ENCODE measurements around the gene NHS.

The NHS gene

DNA sequence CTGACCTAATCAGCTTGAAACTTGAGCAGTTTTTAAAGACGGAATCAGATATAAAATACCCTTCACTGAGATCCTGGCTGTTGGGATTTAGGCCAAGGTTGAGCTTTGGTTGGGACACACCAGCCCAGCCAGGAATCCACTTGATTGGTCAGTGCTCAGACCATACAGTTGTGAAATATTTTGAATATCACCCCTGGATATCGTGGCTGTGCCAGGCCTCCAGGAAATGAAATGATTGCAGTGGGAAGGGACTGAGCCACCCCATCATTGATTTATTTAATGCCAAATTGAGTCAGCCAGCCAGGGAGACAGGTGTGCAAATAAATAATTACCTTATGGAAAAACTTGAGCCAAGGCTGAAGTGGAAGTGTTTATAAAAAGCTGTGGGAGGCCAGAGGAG, 233.9 kb downstream of the NHS start:
- in situ Hi-C loops (cut with HindIII; ENCODE audit: low sequenced_read_pairs) = no loop called here

DNA sequence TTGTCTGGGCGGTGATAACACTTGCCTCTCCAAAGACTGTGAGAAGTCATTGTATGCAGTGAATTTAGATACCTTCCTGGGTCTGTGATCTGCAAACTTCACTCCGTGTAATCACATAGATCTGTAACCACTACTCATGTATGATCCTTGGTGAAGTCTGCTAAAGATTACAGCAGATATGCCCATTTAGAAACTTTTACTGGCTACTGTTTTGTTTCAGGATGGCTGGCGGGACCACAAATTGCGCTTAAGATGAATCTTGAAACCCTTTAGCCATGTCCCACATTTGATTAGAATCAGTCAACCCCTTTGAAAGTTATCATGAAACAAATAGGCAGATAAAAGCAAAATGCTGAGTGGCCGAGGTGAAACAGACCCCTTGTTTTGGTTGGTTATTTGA, 235.8 kb downstream of the NHS start:
- in situ Hi-C loops (cut with HindIII; ENCODE audit: low sequenced_read_pairs) = no loop called here

GRCh38 chrX:17613979-17614588, 239.1 kb downstream of the NHS start:
- in situ Hi-C loops (cut with HindIII; ENCODE audit: low sequenced_read_pairs) = no loop called here

GRCh38 chrX:17616936-17617335, 241.9 kb downstream of the NHS start:
- in situ Hi-C loops (cut with HindIII; ENCODE audit: low sequenced_read_pairs) = no loop called here

DNA sequence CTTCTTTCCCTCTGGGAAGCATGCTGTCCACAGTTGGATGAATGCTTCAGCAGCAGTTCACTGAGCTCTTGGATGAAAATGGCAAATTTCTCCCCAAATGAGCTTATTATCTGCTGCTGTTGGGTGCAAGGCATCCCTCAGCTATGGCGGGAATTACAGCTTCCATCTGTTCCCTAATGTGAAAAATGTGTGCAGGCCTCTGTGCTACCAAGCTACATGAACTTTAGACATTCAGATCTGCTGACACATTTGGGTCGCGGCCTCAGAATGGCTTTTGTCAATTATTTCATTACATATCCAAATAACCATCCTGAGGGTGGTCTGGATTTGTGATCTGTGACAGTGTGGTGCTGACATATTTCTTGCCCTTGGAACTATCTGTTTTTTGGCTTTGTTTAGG, 242.8 kb downstream of the NHS start:
- in situ Hi-C loops (cut with HindIII; ENCODE audit: low sequenced_read_pairs) = no loop called here

GRCh38 chrX:17621566-17622270, 246.7 kb downstream of the NHS start:
- in situ Hi-C loops (cut with HindIII; ENCODE audit: low sequenced_read_pairs) = no loop called here

GRCh38 chrX:17622331-17622730, 247.3 kb downstream of the NHS start:
- in situ Hi-C loops (cut with HindIII; ENCODE audit: low sequenced_read_pairs) = no loop called here

DNA sequence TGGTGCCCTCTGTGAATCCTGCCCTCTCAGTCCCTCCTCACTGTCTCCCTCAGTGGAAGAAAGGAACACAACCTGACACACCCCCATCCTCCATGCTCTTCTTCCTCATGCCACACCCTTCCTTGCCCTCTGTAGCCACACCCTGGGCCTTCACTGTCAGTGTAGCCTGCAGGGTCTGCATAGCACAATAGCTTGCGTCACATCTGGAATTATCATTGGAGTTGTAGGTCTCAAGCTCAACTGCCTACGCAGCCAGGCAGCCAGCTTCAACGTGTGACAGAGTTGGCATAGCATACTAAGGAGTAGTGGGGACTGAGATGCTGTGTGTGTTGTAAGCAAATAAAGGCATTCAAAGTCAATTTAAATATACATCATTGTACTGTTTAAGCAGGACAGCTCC, 248.8 kb downstream of the NHS start:
- in situ Hi-C loops (cut with HindIII; ENCODE audit: low sequenced_read_pairs) = no loop called here

DNA sequence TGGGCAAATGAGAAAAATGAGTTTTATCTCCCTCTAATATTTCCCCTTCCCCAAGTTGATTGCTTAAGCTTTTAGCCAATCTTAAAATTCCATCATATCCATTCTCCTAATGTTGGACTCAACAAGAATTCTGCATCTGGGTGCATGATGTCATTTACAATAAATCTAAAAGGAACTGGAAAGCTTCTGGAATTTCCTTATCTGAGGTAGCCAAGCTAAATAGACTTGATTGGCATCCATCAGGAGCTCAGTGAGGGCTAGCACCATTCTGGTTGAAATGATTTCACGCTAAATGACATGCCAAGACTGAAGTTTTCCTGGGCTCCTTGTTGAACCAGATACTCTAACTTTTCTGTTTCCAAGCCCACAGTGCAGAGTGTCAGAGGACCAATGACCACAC, 252.0 kb downstream of the NHS start:
- in situ Hi-C loops (cut with HindIII; ENCODE audit: low sequenced_read_pairs) = loop anchor here (5.0 kb wide), 1 partner anchor 70 kb away; no protein-coding TSS in a partner anchor

GRCh38 chrX:17628976-17629375, 254.0 kb downstream of the NHS start:
- in situ Hi-C loops (cut with HindIII; ENCODE audit: low sequenced_read_pairs) = loop anchor here (5.0 kb wide), 1 partner anchor 72 kb away; no protein-coding TSS in a partner anchor

GRCh38 chrX:17629519-17629918, 254.5 kb downstream of the NHS start:
- in situ Hi-C loops (cut with HindIII; ENCODE audit: low sequenced_read_pairs) = loop anchor here (5.0 kb wide), 1 partner anchor 72 kb away; no protein-coding TSS in a partner anchor

DNA sequence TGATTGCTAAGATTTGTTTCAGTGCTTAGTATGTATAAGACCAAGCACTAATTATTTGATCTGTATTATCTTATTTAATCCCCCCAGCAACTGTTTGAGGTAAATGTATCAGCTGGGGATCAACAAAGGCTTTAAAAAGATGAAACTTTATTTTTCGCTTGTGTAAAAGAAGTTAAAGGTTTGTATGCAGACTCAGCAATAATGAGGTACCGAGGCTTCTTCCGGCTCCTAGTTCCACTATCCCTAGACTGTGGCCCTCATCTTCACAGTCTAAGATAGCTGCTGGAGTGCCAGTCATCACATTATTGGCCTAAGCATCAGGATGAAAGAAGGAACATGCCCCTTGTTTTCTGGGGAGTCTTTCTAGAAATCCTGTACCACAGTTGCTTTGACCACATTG, 256.6 kb downstream of the NHS start:
- in situ Hi-C loops (cut with HindIII; ENCODE audit: low sequenced_read_pairs) = no loop called here

DNA sequence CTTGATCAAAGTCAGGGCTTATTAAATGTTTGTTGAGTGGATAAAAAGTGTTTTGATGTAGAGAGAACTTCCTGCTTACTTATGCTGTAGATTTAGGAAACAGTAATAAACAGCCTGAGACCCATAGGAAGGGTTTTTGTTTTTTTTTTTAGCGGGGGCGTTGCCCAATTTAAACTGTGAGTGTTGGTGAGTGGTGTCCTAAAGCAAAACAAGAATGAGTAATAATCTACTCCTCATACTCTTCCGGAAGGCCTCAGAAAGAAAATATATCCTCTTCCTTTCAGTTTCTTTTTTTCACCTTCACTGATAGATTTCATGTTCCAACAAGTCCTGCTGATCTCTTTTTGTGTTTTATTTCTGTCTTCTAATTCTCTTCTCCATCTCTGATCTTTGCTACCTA, 257.9 kb downstream of the NHS start:
- in situ Hi-C loops (cut with HindIII; ENCODE audit: low sequenced_read_pairs) = no loop called here

DNA sequence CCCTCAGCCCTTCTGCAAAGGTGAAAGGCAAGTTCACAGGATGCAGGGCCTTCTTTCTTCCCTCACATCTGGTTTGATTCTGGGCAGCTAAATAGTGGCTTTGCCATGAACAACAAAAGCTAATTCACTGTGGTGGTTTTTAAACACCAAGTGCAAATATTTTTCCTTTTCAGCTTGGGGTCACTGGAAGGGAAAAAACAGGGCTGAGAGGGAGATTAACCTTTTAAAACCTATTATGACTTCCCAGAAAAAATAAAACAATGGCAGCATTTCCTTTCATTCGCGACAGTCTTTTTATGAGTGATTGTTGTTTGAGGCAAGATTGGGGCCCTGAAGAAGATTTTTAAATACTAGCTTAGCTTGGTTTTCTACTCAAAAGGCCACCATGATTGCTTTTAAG, 258.5 kb downstream of the NHS start:
- in situ Hi-C loops (cut with HindIII; ENCODE audit: low sequenced_read_pairs) = no loop called here

- in situ Hi-C loops (cut with HindIII; ENCODE audit: low sequenced_read_pairs) = no loop called here
Measured at GRCh38 chrX:17634542-17635207, 259.7 kb downstream of the NHS start.

GRCh38 chrX:17635231-17635630, 260.2 kb downstream of the NHS start:
- in situ Hi-C loops (cut with HindIII; ENCODE audit: low sequenced_read_pairs) = no loop called here

GRCh38 chrX:17637235-17637634, 262.2 kb downstream of the NHS start:
- in situ Hi-C loops (cut with HindIII; ENCODE audit: low sequenced_read_pairs) = no loop called here

GRCh38 chrX:17638731-17639130, 263.7 kb downstream of the NHS start:
- in situ Hi-C loops (cut with HindIII; ENCODE audit: low sequenced_read_pairs) = no loop called here

GRCh38 chrX:17642891-17643290, 267.9 kb downstream of the NHS start:
- in situ Hi-C loops (cut with HindIII; ENCODE audit: low sequenced_read_pairs) = no loop called here

GRCh38 chrX:17643528-17643927, 268.5 kb downstream of the NHS start:
- in situ Hi-C loops (cut with HindIII; ENCODE audit: low sequenced_read_pairs) = no loop called here

DNA sequence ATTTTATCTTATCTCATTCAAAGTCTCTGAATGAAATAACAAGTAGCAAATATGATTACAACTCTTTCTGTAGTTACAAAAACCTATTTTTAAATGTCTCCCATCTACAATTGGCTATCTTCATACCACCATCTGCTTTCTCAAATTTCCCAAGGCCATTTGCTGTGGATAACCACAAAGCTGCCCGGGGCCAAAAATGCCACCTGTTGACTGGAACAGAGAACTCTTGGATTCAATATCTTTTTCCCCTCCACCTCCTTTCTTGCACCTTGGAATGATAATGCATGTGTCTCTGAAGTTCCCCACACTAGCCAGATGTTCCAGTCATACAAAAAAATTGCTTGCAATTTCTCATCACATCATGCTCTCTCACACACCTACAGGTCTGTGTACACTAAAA, 269.0 kb downstream of the NHS start:
- in situ Hi-C loops (cut with HindIII; ENCODE audit: low sequenced_read_pairs) = no loop called here

DNA sequence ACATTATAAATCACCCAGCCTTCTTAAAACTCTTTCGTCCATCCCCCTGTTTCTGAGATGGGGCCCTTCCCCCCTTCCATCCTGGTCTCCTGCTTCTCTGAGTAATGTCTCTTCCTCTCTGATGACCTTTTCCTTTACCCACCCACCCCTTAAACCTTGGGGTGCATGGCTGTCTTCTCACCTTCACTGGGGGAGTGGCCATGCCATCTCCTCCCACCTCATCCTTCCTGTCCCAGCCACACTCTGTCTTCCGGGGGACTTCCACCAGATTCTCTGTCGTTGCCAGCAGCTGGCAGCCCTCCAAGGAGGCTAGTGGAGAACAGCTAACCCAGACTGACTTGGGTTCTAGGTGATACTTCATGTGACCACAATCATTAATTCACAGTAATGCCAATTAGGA, 279.1 kb downstream of the NHS start:
- in situ Hi-C loops (cut with HindIII; ENCODE audit: low sequenced_read_pairs) = no loop called here

Measured in endothelial cell of hepatic sinusoid (primary cell).